Uterus (tissue), 2 donors: ENCODE data around the gene GNG7.
A peak's percentile ranks its signal among the peaks of the same experiment; 100 is the strongest.

ENCODE experiments used
- CTCF ChIP-seq, 4 experiments: fragments of 200-600 bp in 2 of 4; fragments of 450-650 bp in 2 of 4; sonication (generic) in 2 of 4; IDR thresholded peaks; one replicate each; pipeline ENCODE4 v1.5.1; 2016 to 2019; ENCODE audit warnings: antibody characterized with exemption in 4 of 4, mild to moderate bottlenecking in 2 of 4, moderate library complexity in 1 of 4
- POLR2A ChIP-seq, 2 donors: fragments of 450-650 bp; IDR thresholded peaks; one replicate each; pipeline ENCODE4 v1.6.1; 2016; ENCODE audit warnings: antibody characterized with exemption in 2 of 2, mild to moderate bottlenecking in 1 of 2, moderate library complexity in 1 of 2

GRCh38 chr19:2720777-2721569 is 18.5 kb upstream of the GNG7 start, which contains the start of gene DIRAS1:
- TF ChIP-seq POLR2A (IDR thresholded peaks at IDR 0.05) (peak in 1 of 2 donors; percentile 12), CTCF (IDR thresholded peaks at IDR 0.05) (no peak)
